WTC11 (cell line): ENCODE measurements around the gene CEP131. TPM values are rescaled to one million over a fixed set of nuclear protein-coding genes. Genes with fewer than 3 reads are reported as not detected.
A peak's percentile ranks its signal among the peaks of the same experiment; 100 is the strongest.

Experiments
- ATAC-seq: fragments of 200-7000 bp; cut with Tn5 transposase; 2 replicates; pipeline ENCODE4 v1.10.0; 2021; ENCODE audit warnings: mild to moderate bottlenecking, moderate library complexity
- CTCF ChIA-PET: fragments of 300-600 bp; sonication (Branson Sonifier 250); formaldehyde crosslinking; loops from one replicate; lab custom pipeline; 2021; ENCODE audit warnings: antibody characterized with exemption; lab: Charles Lee
- POLR2A ChIA-PET: fragments of 350-600 bp; sonication (Branson Sonifier 250); formaldehyde crosslinking; loops from one replicate; lab custom pipeline; 2021; ENCODE audit warnings: antibody characterized with exemption; lab: Charles Lee
- DNase-seq: peaks from one replicate; pipeline ENCODE4 v3.0.0; 2021; ENCODE audit warnings: low spot score
- H3K27ac Mint-ChIP-seq: 2 replicates; pipeline ENCODE4 v1.8.0; 2021; ENCODE audit warnings: mixed read lengths
- H3K27me3 Mint-ChIP-seq: 2 replicates; pipeline ENCODE4 v1.8.0; 2021; ENCODE audit warnings: low read depth, mild to moderate bottlenecking, moderate library complexity, mixed read lengths
- H3K36me3 Mint-ChIP-seq: 2 replicates; pipeline ENCODE4 v1.8.0; 2021; ENCODE audit warnings: mixed read lengths
- H3K4me1 Mint-ChIP-seq: 2 replicates; pipeline ENCODE4 v1.8.0; 2022; ENCODE audit warnings: mixed read lengths
- H3K4me3 Mint-ChIP-seq: 2 replicates; pipeline ENCODE4 v1.8.0; 2021; ENCODE audit warnings: mild to moderate bottlenecking, moderate library complexity, mixed read lengths
- H3K9me3 Mint-ChIP-seq: 2 replicates; pipeline ENCODE4 v1.8.0; 2021; ENCODE audit warnings: mixed read lengths
- ATF3 ChIP-seq: sonication (generic); formaldehyde crosslinking; conservative IDR thresholded peaks from 2 replicates; pipeline ENCODE4 v1.8.1; 2022; ENCODE audit warnings: mild to moderate bottlenecking, missing genetic modification reagents
- ETV6 ChIP-seq: sonication (generic); formaldehyde crosslinking; IDR thresholded peaks from 2 replicates; pipeline ENCODE4 v1.8.1; 2022; ENCODE audit warnings: mild to moderate bottlenecking, missing genetic modification reagents
- MXD4 ChIP-seq: fragments of 250-450 bp; sonication (Bioruptor Pico); IDR thresholded peaks from 2 replicates; pipeline ENCODE4 v1.8.0; 2021; ENCODE audit warnings: mild to moderate bottlenecking, moderate library complexity, borderline replicate concordance
- NFYB ChIP-seq: sonication (generic); formaldehyde crosslinking; conservative IDR thresholded peaks from 2 replicates; pipeline ENCODE4 v1.8.0; 2022; ENCODE audit warnings: low read depth, missing genetic modification reagents
- NR1H2 ChIP-seq: sonication (generic); formaldehyde crosslinking; IDR thresholded peaks from 2 replicates; pipeline ENCODE4 v1.9.0; 2021; ENCODE audit warnings: mild to moderate bottlenecking, moderate library complexity, missing genetic modification reagents
- TP53 ChIP-seq: sonication (generic); formaldehyde crosslinking; IDR thresholded peaks from 2 replicates; pipeline ENCODE4 v1.8.1; 2023; ENCODE audit warnings: mild to moderate bottlenecking, missing genetic modification reagents
- ZNF138 ChIP-seq: sonication (generic); formaldehyde crosslinking; conservative IDR thresholded peaks from 2 replicates; pipeline ENCODE4 v1.8.1; 2022; ENCODE audit warnings: mild to moderate bottlenecking, moderate library complexity, missing genetic modification reagents
- ZNF232 ChIP-seq: sonication (generic); formaldehyde crosslinking; IDR thresholded peaks from 2 replicates; pipeline ENCODE4 v1.8.0; 2022; ENCODE audit warnings: mild to moderate bottlenecking, missing genetic modification reagents
- ZNF263 ChIP-seq: sonication (generic); formaldehyde crosslinking; IDR thresholded peaks from 2 replicates; pipeline ENCODE4 v1.8.1; 2022; ENCODE audit warnings: low read depth, mild to moderate bottlenecking, moderate library complexity, missing genetic modification reagents
- ZNF396 ChIP-seq: fragments of 250-450 bp; sonication (Bioruptor Pico); IDR thresholded peaks from 2 replicates; pipeline ENCODE4 v1.8.0; 2021; ENCODE audit warnings: mild to moderate bottlenecking, moderate library complexity, borderline replicate concordance
- ZNF416 ChIP-seq: fragments of 250-450 bp; sonication (Bioruptor Pico); IDR thresholded peaks from 2 replicates; pipeline ENCODE4 v1.9.0; 2021; ENCODE audit warnings: mild to moderate bottlenecking, inconsistent platforms
- ZNF671 ChIP-seq: fragments of 250-450 bp; sonication (Bioruptor Pico); IDR thresholded peaks from 2 replicates; pipeline ENCODE4 v1.8.0; 2021; ENCODE audit warnings: mild to moderate bottlenecking
- ZSCAN18 ChIP-seq: fragments of 250-450 bp; sonication (Bioruptor Pico); IDR thresholded peaks from 2 replicates; pipeline ENCODE4 v2.1.2; 2022; ENCODE audit warnings: mild to moderate bottlenecking, moderate library complexity
- total RNA-seq: library from RNA; stranded (reverse); gene quantifications from 3 replicates; pipeline ENCODE4 v1.2.3, GENCODE V29; 2021
- TF ChIP-seq, protein P1 (sequence below): sonication (generic); formaldehyde crosslinking; IDR thresholded peaks from 2 replicates; pipeline ENCODE4 v1.8.1; 2023; ENCODE audit warnings: mild to moderate bottlenecking, missing genetic modification reagents
- TF ChIP-seq, protein P2 (sequence below): fragments of 250-450 bp; sonication (Bioruptor Pico); IDR thresholded peaks from 2 replicates; pipeline ENCODE4 v1.9.0; 2021; ENCODE audit warnings: moderate library complexity, mild to moderate bottlenecking, inconsistent platforms, borderline replicate concordance
- TF ChIP-seq, protein P3 (sequence below): sonication (generic); formaldehyde crosslinking; IDR thresholded peaks from 2 replicates; pipeline ENCODE4 v1.8.1; 2022; ENCODE audit warnings: low read depth, mild to moderate bottlenecking, moderate library complexity, missing genetic modification reagents, borderline replicate concordance
- TF ChIP-seq, protein P4 (sequence below): sonication (generic); formaldehyde crosslinking; IDR thresholded peaks from 2 replicates; pipeline ENCODE4 v1.8.0; 2022; ENCODE audit warnings: mild to moderate bottlenecking, missing genetic modification reagents
- TF ChIP-seq, protein P5 (sequence below): sonication (generic); formaldehyde crosslinking; IDR thresholded peaks from 2 replicates; pipeline ENCODE4 v1.8.0; 2022; ENCODE audit warnings: mild to moderate bottlenecking, missing genetic modification reagents
- TF ChIP-seq, protein P6 (sequence below): sonication (generic); formaldehyde crosslinking; IDR thresholded peaks from 2 replicates; pipeline ENCODE4 v1.8.0; 2022; ENCODE audit warnings: mild to moderate bottlenecking, missing genetic modification reagents

CEP131 gene
- total RNA-seq, 1 experiment from 2014 or later: 35.2 TPM

- ATAC-seq: peak; percentile 60
- Mint-ChIP-seq H3K27ac (no peak overlapping the region), H3K9me3 (no peaks in the 10 kb centered on the region), H3K4me3 (no peak overlapping the region), H3K36me3 (no peaks in the 10 kb centered on the region; the same call in 1 of the 2 replicates), H3K27me3 (no peaks in the 10 kb centered on the region), H3K4me1 (no peaks in the 10 kb centered on the region)
- CTCF ChIA-PET: interaction anchor here (0.8 to 1.5 kb wide), 8 partner anchors 9 to 89 kb away, joined by 3 to 7 read pairs (median 4); partner anchors contain the start of genes CEP131, NDUFAF8 and TEPSIN
- POLR2A ChIA-PET: no interaction called here
- DNase-seq: peak; percentile 44
- TF ChIP-seq, protein P1, sequence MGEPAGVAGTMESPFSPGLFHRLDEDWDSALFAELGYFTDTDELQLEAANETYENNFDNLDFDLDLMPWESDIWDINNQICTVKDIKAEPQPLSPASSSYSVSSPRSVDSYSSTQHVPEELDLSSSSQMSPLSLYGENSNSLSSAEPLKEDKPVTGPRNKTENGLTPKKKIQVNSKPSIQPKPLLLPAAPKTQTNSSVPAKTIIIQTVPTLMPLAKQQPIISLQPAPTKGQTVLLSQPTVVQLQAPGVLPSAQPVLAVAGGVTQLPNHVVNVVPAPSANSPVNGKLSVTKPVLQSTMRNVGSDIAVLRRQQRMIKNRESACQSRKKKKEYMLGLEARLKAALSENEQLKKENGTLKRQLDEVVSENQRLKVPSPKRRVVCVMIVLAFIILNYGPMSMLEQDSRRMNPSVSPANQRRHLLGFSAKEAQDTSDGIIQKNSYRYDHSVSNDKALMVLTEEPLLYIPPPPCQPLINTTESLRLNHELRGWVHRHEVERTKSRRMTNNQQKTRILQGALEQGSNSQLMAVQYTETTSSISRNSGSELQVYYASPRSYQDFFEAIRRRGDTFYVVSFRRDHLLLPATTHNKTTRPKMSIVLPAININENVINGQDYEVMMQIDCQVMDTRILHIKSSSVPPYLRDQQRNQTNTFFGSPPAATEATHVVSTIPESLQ: no peak
- TF ChIP-seq ZNF416 (CRISPR knock-in tag) (no peak), ZSCAN18 (CRISPR knock-in tag) (no peak), ZNF232 (no peak), ZNF138 (CRISPR knock-in tag) (no peak), TP53 (CRISPR knock-in tag) (no peak), ZNF263 (no peak), ATF3 (no peak), ZNF396 (no peak), NR1H2 (no peak)
- TF ChIP-seq, protein P2, sequence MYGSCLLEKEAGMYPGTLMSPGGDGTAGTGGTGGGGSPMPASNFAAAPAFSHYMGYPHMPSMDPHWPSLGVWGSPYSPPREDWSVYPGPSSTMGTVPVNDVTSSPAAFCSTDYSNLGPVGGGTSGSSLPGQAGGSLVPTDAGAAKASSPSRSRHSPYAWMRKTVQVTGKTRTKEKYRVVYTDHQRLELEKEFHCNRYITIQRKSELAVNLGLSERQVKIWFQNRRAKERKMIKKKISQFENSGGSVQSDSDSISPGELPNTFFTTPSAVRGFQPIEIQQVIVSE: no peak
- TF ChIP-seq, protein P3, sequence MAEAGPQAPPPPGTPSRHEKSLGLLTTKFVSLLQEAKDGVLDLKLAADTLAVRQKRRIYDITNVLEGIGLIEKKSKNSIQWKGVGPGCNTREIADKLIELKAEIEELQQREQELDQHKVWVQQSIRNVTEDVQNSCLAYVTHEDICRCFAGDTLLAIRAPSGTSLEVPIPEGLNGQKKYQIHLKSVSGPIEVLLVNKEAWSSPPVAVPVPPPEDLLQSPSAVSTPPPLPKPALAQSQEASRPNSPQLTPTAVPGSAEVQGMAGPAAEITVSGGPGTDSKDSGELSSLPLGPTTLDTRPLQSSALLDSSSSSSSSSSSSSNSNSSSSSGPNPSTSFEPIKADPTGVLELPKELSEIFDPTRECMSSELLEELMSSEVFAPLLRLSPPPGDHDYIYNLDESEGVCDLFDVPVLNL: no peak
- TF ChIP-seq, protein P4, sequence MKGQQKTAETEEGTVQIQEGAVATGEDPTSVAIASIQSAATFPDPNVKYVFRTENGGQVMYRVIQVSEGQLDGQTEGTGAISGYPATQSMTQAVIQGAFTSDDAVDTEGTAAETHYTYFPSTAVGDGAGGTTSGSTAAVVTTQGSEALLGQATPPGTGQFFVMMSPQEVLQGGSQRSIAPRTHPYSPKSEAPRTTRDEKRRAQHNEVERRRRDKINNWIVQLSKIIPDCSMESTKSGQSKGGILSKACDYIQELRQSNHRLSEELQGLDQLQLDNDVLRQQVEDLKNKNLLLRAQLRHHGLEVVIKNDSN (CRISPR knock-in tag): no peak
- TF ChIP-seq, protein P5, sequence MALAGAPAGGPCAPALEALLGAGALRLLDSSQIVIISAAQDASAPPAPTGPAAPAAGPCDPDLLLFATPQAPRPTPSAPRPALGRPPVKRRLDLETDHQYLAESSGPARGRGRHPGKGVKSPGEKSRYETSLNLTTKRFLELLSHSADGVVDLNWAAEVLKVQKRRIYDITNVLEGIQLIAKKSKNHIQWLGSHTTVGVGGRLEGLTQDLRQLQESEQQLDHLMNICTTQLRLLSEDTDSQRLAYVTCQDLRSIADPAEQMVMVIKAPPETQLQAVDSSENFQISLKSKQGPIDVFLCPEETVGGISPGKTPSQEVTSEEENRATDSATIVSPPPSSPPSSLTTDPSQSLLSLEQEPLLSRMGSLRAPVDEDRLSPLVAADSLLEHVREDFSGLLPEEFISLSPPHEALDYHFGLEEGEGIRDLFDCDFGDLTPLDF (CRISPR knock-in tag): no peak
These were observed 11.9 kb downstream of the CEP131 start for GRCh38 chr17:81210868-81211267.

DNA sequence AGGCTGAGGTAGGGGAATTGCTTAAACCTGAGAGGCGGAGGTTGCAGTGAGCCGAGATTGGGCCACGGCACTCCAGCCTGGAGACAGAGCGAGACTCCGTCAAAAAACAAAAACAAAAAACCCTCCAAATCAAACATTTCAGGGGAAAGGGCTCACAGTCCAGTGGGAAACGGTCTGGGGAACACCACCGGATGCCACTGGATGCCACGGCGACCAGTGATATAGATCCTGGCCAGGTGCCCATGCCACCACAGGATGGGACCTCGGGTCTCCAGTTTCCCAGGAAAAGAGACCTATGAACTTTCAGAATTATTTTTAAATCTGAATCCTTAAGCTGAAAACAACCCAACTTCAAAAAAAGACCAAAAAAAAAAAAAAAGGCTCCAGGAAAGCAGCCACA lies 12.3 kb downstream of the CEP131 start:
- no peaks in the 10 kb centered on the region; the same call in 1 of the 2 replicates for H3K36me3 Mint-ChIP-seq
- no peaks in the 10 kb centered on the region for H3K9me3 Mint-ChIP-seq
- POLR2A ChIA-PET: no interaction called here
- no peaks in the 10 kb centered on the region for H3K27me3 Mint-ChIP-seq
- ATAC-seq (no peak), DNase-seq (no peak)
- CTCF ChIA-PET: interaction anchor here (0.8 to 1.5 kb wide), 6 partner anchors 9 to 88 kb away, joined by 3 to 7 read pairs (median 4); partner anchors contain the start of genes CEP131, NDUFAF8 and TEPSIN
- no peak overlapping the region for H3K27ac Mint-ChIP-seq
- TF ChIP-seq MXD4: no peak
- TF ChIP-seq, protein P1: no peak
- no peak for TF ChIP-seq NFYB (CRISPR knock-in tag)
- no peak for TF ChIP-seq ETV6 (CRISPR knock-in tag)
- no peak for TF ChIP-seq ZNF671 (CRISPR knock-in tag)
- TF ChIP-seq, protein P6, sequence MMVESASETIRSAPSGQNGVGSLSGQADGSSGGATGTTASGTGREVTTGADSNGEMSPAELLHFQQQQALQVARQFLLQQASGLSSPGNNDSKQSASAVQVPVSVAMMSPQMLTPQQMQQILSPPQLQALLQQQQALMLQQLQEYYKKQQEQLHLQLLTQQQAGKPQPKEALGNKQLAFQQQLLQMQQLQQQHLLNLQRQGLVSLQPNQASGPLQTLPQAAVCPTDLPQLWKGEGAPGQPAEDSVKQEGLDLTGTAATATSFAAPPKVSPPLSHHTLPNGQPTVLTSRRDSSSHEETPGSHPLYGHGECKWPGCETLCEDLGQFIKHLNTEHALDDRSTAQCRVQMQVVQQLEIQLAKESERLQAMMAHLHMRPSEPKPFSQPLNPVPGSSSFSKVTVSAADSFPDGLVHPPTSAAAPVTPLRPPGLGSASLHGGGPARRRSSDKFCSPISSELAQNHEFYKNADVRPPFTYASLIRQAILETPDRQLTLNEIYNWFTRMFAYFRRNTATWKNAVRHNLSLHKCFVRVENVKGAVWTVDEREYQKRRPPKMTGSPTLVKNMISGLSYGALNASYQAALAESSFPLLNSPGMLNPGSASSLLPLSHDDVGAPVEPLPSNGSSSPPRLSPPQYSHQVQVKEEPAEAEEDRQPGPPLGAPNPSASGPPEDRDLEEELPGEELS (CRISPR knock-in tag): no peak
- no peak overlapping the region for H3K4me3 Mint-ChIP-seq
- no peaks in the 10 kb centered on the region for H3K4me1 Mint-ChIP-seq
